Ovary (tissue), 3 donors: ENCODE results near the gene MCUB.

Experiments used
- CTCF ChIP-seq, 3 donors: fragments of 450-650 bp in 2 of 3; fragments of 200-600 bp in 1 of 3; IDR thresholded peaks; one replicate each; pipeline versions ENCODE4 v1.5.1 to v1.8.0; 2016 to 2022; ENCODE audit warnings: antibody characterized with exemption in 3 of 3, mild to moderate bottlenecking in 1 of 3
- EP300 ChIP-seq: sonication (generic); formaldehyde crosslinking; IDR thresholded peaks from one replicate; pipeline ENCODE4 v1.6.1; 2017; ENCODE audit warnings: antibody characterized with exemption
- POLR2A ChIP-seq: fragments of 450-650 bp; IDR thresholded peaks from one replicate; pipeline ENCODE4 v1.6.1; 2017; ENCODE audit warnings: antibody characterized with exemption, mild to moderate bottlenecking, moderate library complexity
- donor health status: DM: no; HTN: no; CAD: no.

GRCh38 chr4:109554971-109555370 lies 5.1 kb upstream of the MCUB start:
- no peak for TF ChIP-seq CTCF (IDR thresholded peaks at IDR 0.05)
- TF ChIP-seq POLR2A, result no peak
- TF ChIP-seq EP300, result no peak
